IMR-90 (cell line): ENCODE measurements around the gene ZDHHC24. TPM values are rescaled to one million over a fixed set of nuclear protein-coding genes. Genes with fewer than 3 reads are reported as not detected.

ENCODE experiments used
- ATAC-seq: fragments of 200-7000 bp; cut with Tn5 transposase; 2 replicates; pipeline ENCODE4 v1.9.1; 2020; ENCODE audit warnings: low read depth, mild to moderate bottlenecking, moderate library complexity
- BruUV-seq: library from RNA; stranded (reverse); fragments of 400-500 nt; replicated peaks from 2 replicates; lab custom pipeline; 2021; lab: Mats Ljungman, UMichigan
- CTCF ChIA-PET: fragments of 300-600 bp; formaldehyde crosslinking; extraction: SDS; loops from one replicate; lab custom pipeline; 2021; ENCODE audit warnings: antibody characterized with exemption; lab: Yijun Ruan, JAX
- POLR2A ChIA-PET: fragments of 300-600 bp; sonication (Branson Sonifier 250); formaldehyde crosslinking; loops from one replicate; lab custom pipeline; 2022; ENCODE audit warnings: antibody characterized with exemption; ENCODE audit not compliant: unreplicated experiment; lab: Charles Lee
- DNase-seq: peaks from one replicate; pipeline ENCODE4 v3.0.0; 2013
- H2AFZ ChIP-seq: replicated peaks from 2 replicates; pipeline ENCODE3; 2013; ENCODE audit warnings: low read length, mild to moderate bottlenecking; ENCODE audit not compliant: poor library complexity
- H2AK5ac ChIP-seq: 2 replicates; pipeline ENCODE4 v1.6.1; 2013; ENCODE audit warnings: low read depth, low read length, inconsistent platforms
- H2AK9ac ChIP-seq: replicated peaks from 2 replicates; pipeline ENCODE3; 2013; ENCODE audit warnings: mild to moderate bottlenecking, low read depth, low read length, moderate library complexity; ENCODE audit not compliant: poor library complexity
- H2BK120ac ChIP-seq: 2 replicates; pipeline ENCODE4 v1.6.1; 2013; ENCODE audit warnings: low read depth, low read length, inconsistent platforms
- H2BK15ac ChIP-seq: 3 replicates; pipeline ENCODE4 v1.6.1; 2013; ENCODE audit warnings: low read depth, low read length, inconsistent platforms
- H2BK20ac ChIP-seq: 2 replicates; pipeline ENCODE4 v1.6.1; 2013; ENCODE audit warnings: low read depth, mild to moderate bottlenecking, inconsistent platforms, low read length, moderate library complexity
- H2BK5ac ChIP-seq: 2 replicates; pipeline ENCODE4 v1.6.1; 2013; ENCODE audit warnings: mild to moderate bottlenecking, low read depth, low read length, inconsistent platforms; ENCODE audit not compliant: poor library complexity, severe bottlenecking
- H3K14ac ChIP-seq: replicated peaks from 2 replicates; pipeline ENCODE4 v1.6.1; 2013; ENCODE audit warnings: low read depth, low read length, inconsistent platforms
- H3K18ac ChIP-seq: 2 replicates; pipeline ENCODE4 v1.6.1; 2013; ENCODE audit warnings: low read depth, low read length, control low read depth
- H3K23ac ChIP-seq: 2 replicates; pipeline ENCODE4 v1.6.1; 2013; ENCODE audit warnings: low read depth, low read length, inconsistent platforms
- H3K27ac ChIP-seq: 2 replicates; pipeline ENCODE4 v1.5.1; 2013; ENCODE audit warnings: mild to moderate bottlenecking, control low read depth, low read length; ENCODE audit not compliant: insufficient read depth
- H3K27me3 ChIP-seq: 2 replicates; pipeline ENCODE4 v1.6.1; 2013; ENCODE audit warnings: low read length; ENCODE audit not compliant: control insufficient read depth, insufficient read depth
- H3K36me3 ChIP-seq: 2 replicates; pipeline ENCODE4 v1.6.1; 2013; ENCODE audit warnings: low read length, mixed read lengths; ENCODE audit not compliant: control insufficient read depth, insufficient read depth
- H3K4ac ChIP-seq: 2 replicates; pipeline ENCODE4 v1.6.1; 2013; ENCODE audit warnings: low read depth, low read length, inconsistent platforms
- H3K4me1 ChIP-seq: 2 replicates; pipeline ENCODE4 v1.6.1; 2013; ENCODE audit warnings: low read length, mixed read lengths; ENCODE audit not compliant: control insufficient read depth, insufficient read depth
- H3K4me2 ChIP-seq: 2 replicates; pipeline ENCODE4 v1.6.1; 2013; ENCODE audit warnings: low read depth, mild to moderate bottlenecking, control low read depth, low read length, moderate library complexity
- H3K4me3 ChIP-seq: 2 replicates; pipeline ENCODE4 v1.5.1; 2013; ENCODE audit warnings: low read depth, mild to moderate bottlenecking, control low read depth, low read length, moderate library complexity; ENCODE audit not compliant: insufficient read depth
- H3K56ac ChIP-seq: 2 replicates; pipeline ENCODE4 v1.6.1; 2013; ENCODE audit warnings: low read length, inconsistent platforms; ENCODE audit not compliant: insufficient read depth; ENCODE audit errors: extremely low read depth
- H3K79me1 ChIP-seq, 2 experiments: 2 replicates each; pipeline ENCODE4 v1.6.1; 2013; ENCODE audit warnings: low read length in 2 of 2, inconsistent platforms in 1 of 2, low read depth in 1 of 2
- H3K9ac ChIP-seq: 2 replicates; pipeline ENCODE4 v1.6.1; 2013; ENCODE audit warnings: low read depth, low read length, control low read depth
- H3K9me1 ChIP-seq: 2 replicates; pipeline ENCODE4 v1.6.1; 2013; ENCODE audit warnings: low read length, inconsistent platforms; ENCODE audit not compliant: insufficient read depth
- H3K9me3 ChIP-seq: 2 replicates; pipeline ENCODE4 v1.6.1; 2013; ENCODE audit warnings: low read length; ENCODE audit not compliant: control insufficient read depth, insufficient read depth
- H4K20me1 ChIP-seq: 2 replicates; pipeline ENCODE4 v1.6.1; 2013; ENCODE audit warnings: low read length, inconsistent platforms; ENCODE audit not compliant: insufficient read depth
- H4K5ac ChIP-seq: 2 replicates; pipeline ENCODE4 v1.6.1; 2013; ENCODE audit warnings: mild to moderate bottlenecking, low read depth, low read length, control low read depth
- H4K8ac ChIP-seq, 2 experiments: 2 replicates each; pipeline ENCODE4 v1.6.1; 2013; ENCODE audit warnings: low read depth in 2 of 2, low read length in 2 of 2, control low read depth in 1 of 2, inconsistent platforms in 1 of 2
- H4K91ac ChIP-seq: 2 replicates; pipeline ENCODE4 v1.6.1; 2013; ENCODE audit warnings: low read depth, low read length, inconsistent platforms; ENCODE audit not compliant: insufficient read depth
- WGBS, 2 experiments: methylation state at CpG; one replicate each; pipeline versions ENCODE4 v1.1.5 to v1.1.7; 2013; ENCODE audit warnings: missing lambda C conversion rate in 2 of 2; ENCODE audit not compliant: insufficient read length in 1 of 2; ENCODE audit errors: extremely low coverage in 2 of 2; 5-methylcytosine and 5-hydroxymethylcytosine counted together
- dilution Hi-C: fragments of 300-500 bp; cut with HindIII; formaldehyde crosslinking; loops from one replicate; pipeline ENCODE4 v1.14.3; 2018; ENCODE audit warnings: low sequenced_read_pairs; ENCODE audit not compliant: unreplicated experiment
- in situ Hi-C: fragments of 300-500 bp; cut with MboI; formaldehyde crosslinking; loops from 3 replicates; pipeline ENCODE4 v1.14.3; 2019; ENCODE audit warnings: low sequenced_read_pairs, inconsistent platforms, mixed read lengths
- intact Hi-C: fragments of 100-400 bp; cut with micrococcal nuclease; formaldehyde crosslinking; loops from 2 replicates; pipeline ENCODE4 v1.10.0; 2022
- polyA plus RNA-seq, 3 experiments: library from polyadenylated mRNA; depleted of rRNA; stranded (reverse); fragments of >200 nt; gene quantifications; 2 replicates each; pipeline ENCODE4 v1.2.3, GENCODE V29; 2012; ENCODE audit warnings: low replicate concordance in 1 of 3
- total RNA-seq: library from RNA; depleted of rRNA; stranded (reverse); fragments of >200 nt; gene quantifications from 2 replicates; pipeline ENCODE4 v1.2.3, GENCODE V29; 2012
- TF ChIP-seq, protein P1 (sequence below): conservative IDR thresholded peaks from 2 replicates; pipeline ENCODE4 v1.5.1; 2012; ENCODE audit warnings: mild to moderate bottlenecking, low read depth, low read length, improper control_type of control experiment

The ZDHHC24 gene
- total and polyA plus RNA-seq, 2 of the 4 experiments (the other 2 are of a cell fraction), result 3.2 to 10.9 TPM

DNA sequence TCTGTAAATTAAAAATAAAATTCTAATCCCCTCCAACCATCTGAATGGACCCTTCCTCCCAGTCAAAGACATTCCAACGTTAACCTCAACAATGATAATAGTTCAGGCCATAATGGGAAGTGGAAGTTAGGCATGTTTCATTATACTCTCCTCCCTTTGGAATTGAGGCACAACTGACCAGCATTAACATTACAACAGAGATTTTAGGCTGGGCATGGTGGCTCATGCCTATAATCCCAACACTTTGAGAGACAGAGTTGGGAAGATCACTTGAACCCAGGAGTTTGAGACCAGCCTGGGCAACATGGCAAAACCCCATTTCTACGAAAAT is 25.0 kb upstream of the ZDHHC24 start:
- no peak overlapping the region for H4K5ac ChIP-seq
- no peak for ATAC-seq
- no peak overlapping the region for H3K23ac ChIP-seq
- intact Hi-C loops, result no loop called here
- no peak overlapping the region for H3K27ac ChIP-seq
- H3K14ac ChIP-seq, result no peak overlapping the region
- no peak overlapping the region for H4K91ac ChIP-seq
- BruUV-seq, result no TSS peak
- no peak overlapping the region for H3K4me3 ChIP-seq
- H3K56ac ChIP-seq, result no peak overlapping the region
- TF ChIP-seq, protein P1, sequence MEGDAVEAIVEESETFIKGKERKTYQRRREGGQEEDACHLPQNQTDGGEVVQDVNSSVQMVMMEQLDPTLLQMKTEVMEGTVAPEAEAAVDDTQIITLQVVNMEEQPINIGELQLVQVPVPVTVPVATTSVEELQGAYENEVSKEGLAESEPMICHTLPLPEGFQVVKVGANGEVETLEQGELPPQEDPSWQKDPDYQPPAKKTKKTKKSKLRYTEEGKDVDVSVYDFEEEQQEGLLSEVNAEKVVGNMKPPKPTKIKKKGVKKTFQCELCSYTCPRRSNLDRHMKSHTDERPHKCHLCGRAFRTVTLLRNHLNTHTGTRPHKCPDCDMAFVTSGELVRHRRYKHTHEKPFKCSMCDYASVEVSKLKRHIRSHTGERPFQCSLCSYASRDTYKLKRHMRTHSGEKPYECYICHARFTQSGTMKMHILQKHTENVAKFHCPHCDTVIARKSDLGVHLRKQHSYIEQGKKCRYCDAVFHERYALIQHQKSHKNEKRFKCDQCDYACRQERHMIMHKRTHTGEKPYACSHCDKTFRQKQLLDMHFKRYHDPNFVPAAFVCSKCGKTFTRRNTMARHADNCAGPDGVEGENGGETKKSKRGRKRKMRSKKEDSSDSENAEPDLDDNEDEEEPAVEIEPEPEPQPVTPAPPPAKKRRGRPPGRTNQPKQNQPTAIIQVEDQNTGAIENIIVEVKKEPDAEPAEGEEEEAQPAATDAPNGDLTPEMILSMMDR, result no peak
- no peak overlapping the region for H3K9ac ChIP-seq
- H2AK9ac ChIP-seq, result no peak overlapping the region
- WGBS, 2 experiments, result no CpG with 5 or more reads among the region's 2 CpGs
- H3K36me3 ChIP-seq, result peaks cover 3% of the 10 kb centered on the region; the same call in 1 of the 2 replicates
- no peak overlapping the region for H2BK20ac ChIP-seq
- ChIA-PET POLR2A (no interaction called here), CTCF (no interaction called here)
- no peak overlapping the region for H4K8ac ChIP-seq
- no peaks in the 10 kb centered on the region for H3K79me1 ChIP-seq
- peaks cover 3% of the 10 kb centered on the region; the same call in 1 of the 2 replicates for H3K9me1 ChIP-seq
- no peak overlapping the region for H3K4ac ChIP-seq
- in situ Hi-C loops, result loop anchor here (10.0 kb wide), 1 partner anchor 264 kb away; no protein-coding TSS in a partner anchor
- peaks cover 3% of the 10 kb centered on the region; the same call in 1 of the 2 replicates for H3K4me1 ChIP-seq
- H2BK15ac ChIP-seq, result no peak overlapping the region
- DNase-seq, result no peak
- H4K20me1 ChIP-seq, result no peaks in the 10 kb centered on the region
- no peak overlapping the region for H2AFZ ChIP-seq
- H2AK5ac ChIP-seq, result no peak overlapping the region
- H3K27me3 ChIP-seq, result peaks cover 2% of the 10 kb centered on the region; the same call in 1 of the 2 replicates
- no peaks in the 10 kb centered on the region for H3K9me3 ChIP-seq
- no peak overlapping the region for H3K18ac ChIP-seq
- dilution Hi-C loops, result no loop called here
- H2BK5ac ChIP-seq, result no peak overlapping the region
- H2BK120ac ChIP-seq, result no peak overlapping the region
- no peak overlapping the region for H3K4me2 ChIP-seq
